Measurements from ENCODE around the gene PRSS2.

Gene PRSS2

DNA sequence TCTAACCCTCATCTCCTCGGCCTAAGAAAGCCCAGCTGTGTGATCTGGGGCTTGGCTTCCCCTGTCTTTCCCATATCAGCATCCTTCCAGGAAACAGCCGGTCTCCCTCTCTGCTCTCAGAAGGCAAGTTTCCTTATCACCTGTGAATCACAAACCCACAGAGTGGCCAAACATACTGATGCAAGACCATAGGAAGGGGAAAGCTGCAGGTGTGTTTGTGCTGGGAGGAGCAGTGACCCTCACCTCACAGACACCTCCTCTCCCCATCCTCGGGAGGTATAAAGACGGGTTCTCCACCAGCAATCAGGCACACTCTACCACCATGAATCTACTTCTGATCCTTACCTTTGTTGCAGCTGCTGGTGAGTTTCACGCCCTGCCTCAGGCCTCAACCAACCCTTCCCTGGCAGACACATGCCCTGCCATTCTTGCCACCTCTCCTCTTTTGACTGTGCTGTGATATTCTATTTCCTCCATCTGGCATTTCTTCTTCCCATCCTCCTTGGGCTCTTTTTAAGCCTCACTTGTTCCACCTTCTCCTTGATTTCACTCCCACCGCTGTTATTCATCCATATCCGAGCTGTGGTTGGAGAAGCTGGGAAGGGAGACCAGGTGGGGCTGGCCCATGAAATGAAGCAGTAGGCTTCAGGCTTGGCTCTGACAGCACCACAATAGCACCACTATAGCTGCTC is at the start of gene PRSS2:
PRSS2 (plus strand) TSS at position 310 of the 692 bp plus-strand sequence; CDS start at position 323, 13 bp downstream.
- Histone ChIP-seq H2AFZ (no peak within 1 kb of the TSS), H3K27me3 (ENCODE audit: control insufficient read depth, insufficient read depth, low read length) (no peaks in the 10 kb centered on the region), H3K9ac (no peak within 1 kb of the TSS), H3K79me2 (no peaks in the 10 kb centered on the region), H3K36me3 (ENCODE audit: control insufficient read depth, insufficient read depth, low read length) (no peaks in the 10 kb centered on the region), H3K27ac (no peak within 1 kb of the TSS), H3K9me3 (ENCODE audit: control insufficient read depth, low read length) (no peaks in the 10 kb centered on the region), H3K4me1 (no peaks in the 10 kb centered on the region), H3K4me2 (ENCODE audit: low read length) (no peak within 1 kb of the TSS), H3K4me3 (ENCODE audit: low read depth, low read length) (no peak within 1 kb of the TSS)
- TF ChIP-seq, protein P1, sequence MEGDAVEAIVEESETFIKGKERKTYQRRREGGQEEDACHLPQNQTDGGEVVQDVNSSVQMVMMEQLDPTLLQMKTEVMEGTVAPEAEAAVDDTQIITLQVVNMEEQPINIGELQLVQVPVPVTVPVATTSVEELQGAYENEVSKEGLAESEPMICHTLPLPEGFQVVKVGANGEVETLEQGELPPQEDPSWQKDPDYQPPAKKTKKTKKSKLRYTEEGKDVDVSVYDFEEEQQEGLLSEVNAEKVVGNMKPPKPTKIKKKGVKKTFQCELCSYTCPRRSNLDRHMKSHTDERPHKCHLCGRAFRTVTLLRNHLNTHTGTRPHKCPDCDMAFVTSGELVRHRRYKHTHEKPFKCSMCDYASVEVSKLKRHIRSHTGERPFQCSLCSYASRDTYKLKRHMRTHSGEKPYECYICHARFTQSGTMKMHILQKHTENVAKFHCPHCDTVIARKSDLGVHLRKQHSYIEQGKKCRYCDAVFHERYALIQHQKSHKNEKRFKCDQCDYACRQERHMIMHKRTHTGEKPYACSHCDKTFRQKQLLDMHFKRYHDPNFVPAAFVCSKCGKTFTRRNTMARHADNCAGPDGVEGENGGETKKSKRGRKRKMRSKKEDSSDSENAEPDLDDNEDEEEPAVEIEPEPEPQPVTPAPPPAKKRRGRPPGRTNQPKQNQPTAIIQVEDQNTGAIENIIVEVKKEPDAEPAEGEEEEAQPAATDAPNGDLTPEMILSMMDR (IDR thresholded peaks at IDR 0.05), result no peak

- Histone ChIP-seq H3K9me3 (ENCODE audit: control insufficient read depth, low read length) (no peaks in the 10 kb centered on the region), H3K4me1 (no peaks in the 10 kb centered on the region), H3K4me2 (ENCODE audit: low read length) (no peak overlapping the region), H3K36me3 (ENCODE audit: control insufficient read depth, insufficient read depth, low read length) (no peaks in the 10 kb centered on the region), H3K27ac (no peak overlapping the region), H3K79me2 (no peaks in the 10 kb centered on the region), H2AFZ (no peak overlapping the region), H3K4me3 (ENCODE audit: low read depth, low read length) (no peak overlapping the region), H3K9ac (no peak overlapping the region), H3K27me3 (ENCODE audit: control insufficient read depth, insufficient read depth, low read length) (no peaks in the 10 kb centered on the region)
- TF ChIP-seq, protein P1 (IDR thresholded peaks at IDR 0.05), result no peak
These were observed 49.8 kb upstream of the PRSS2 start for GRCh38 chr7:142720986-142721385.

GRCh38 chr7:142722248-142722794 is 48.4 kb upstream of the PRSS2 start:
- Histone ChIP-seq H3K4me2 (ENCODE audit: low read length) (no peak overlapping the region), H3K36me3 (ENCODE audit: control insufficient read depth, insufficient read depth, low read length) (no peaks in the 10 kb centered on the region), H2AFZ (no peak overlapping the region), H3K79me2 (no peaks in the 10 kb centered on the region), H3K4me3 (ENCODE audit: low read depth, low read length) (no peak overlapping the region), H3K27me3 (ENCODE audit: control insufficient read depth, insufficient read depth, low read length) (no peaks in the 10 kb centered on the region), H3K27ac (no peak overlapping the region), H3K9me3 (ENCODE audit: control insufficient read depth, low read length) (no peaks in the 10 kb centered on the region), H3K4me1 (no peaks in the 10 kb centered on the region), H3K9ac (no peak overlapping the region)
- TF ChIP-seq, protein P1 (IDR thresholded peaks at IDR 0.05), result no peak

DNA sequence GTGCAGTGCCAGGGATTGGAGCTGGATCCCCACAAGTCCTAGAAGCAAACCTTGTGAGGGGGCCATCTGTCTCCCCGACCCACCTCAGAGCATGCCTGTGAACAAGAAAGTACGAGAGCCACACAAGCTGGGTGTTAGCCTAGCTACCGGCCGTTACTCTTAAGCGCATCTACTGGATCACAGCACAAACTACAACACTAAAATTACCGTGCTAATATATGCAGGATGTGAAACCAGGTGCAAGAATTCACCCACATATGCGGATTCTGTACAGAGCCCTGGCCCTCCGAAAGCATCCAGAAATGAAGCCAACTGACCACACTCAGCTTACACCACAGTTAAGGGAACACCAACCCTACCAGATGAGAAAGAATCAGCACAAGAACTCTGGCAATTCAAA is 37.5 kb upstream of the PRSS2 start:
- no peak overlapping the region for H3K4me3 ChIP-seq (ENCODE audit: low read depth, low read length)
- H3K9ac ChIP-seq, result no peak overlapping the region
- H3K4me1 ChIP-seq, result no peaks in the 10 kb centered on the region
- no peaks in the 10 kb centered on the region for H3K27me3 ChIP-seq (ENCODE audit: control insufficient read depth, insufficient read depth, low read length)
- H3K36me3 ChIP-seq (ENCODE audit: control insufficient read depth, insufficient read depth, low read length), result no peaks in the 10 kb centered on the region
- H2AFZ ChIP-seq, result no peak overlapping the region
- TF ChIP-seq, protein P1 (IDR thresholded peaks at IDR 0.05), result no peak
- no peak overlapping the region for H3K27ac ChIP-seq
- H3K4me2 ChIP-seq (ENCODE audit: low read length), result no peak overlapping the region
- no peaks in the 10 kb centered on the region for H3K9me3 ChIP-seq (ENCODE audit: control insufficient read depth, low read length)
- H3K79me2 ChIP-seq, result no peaks in the 10 kb centered on the region

Data from parathyroid adenoma (tissue), 2 donors.